ENCODE results near the gene AKAIN1.

DNA sequence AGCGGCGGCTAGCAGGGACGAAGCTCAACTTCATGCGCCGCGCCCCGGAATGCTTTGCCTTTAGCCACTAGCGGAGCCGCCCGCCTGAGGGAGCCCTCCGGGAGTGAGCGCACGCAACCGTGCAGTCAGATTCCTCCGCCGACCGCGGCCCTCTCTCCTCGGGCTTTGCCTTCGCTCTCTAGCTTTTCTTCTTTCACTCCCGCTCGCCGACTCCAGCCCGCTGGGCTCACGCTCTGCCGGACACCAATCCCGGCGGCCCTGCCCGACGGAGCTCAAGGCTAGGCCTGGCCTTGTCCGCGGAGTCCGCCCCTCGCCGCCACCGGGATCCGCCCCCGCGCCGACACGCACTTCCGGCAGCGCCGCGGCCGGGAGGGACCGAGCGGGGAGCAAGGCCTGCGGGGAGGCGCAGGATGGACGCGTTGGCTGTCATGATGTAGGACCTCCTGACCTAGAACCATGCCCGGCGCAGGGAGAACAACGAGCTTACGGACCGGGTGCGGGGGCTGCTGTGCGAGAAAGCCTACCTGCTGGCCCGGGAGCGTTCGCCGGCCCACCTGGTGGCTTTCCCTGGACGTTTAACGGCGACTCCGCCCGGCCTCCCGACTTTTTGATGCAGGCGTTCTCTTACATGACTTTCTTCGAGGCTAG lies 40.8 kb upstream of the AKAIN1 start:
- TF ChIP-seq CTCF (IDR thresholded peaks at IDR 0.05; ENCODE audit: low read depth, low read length): no peak
- TF ChIP-seq EZH2phosphoT487 (IDR thresholded peaks at IDR 0.05; ENCODE audit: low read depth): no peak

Data from OCI-LY3 (cell line).